GM12878 (cell line): ENCODE measurements around the gene LTN1. TPM values are rescaled to one million over a fixed set of nuclear protein-coding genes. Genes with fewer than 3 reads are reported as not detected.

Experiments
- ATAC-seq: fragments of 200-7000 bp; cut with Tn5 transposase; 3 replicates; pipeline ENCODE4 v1.9.1; 2020; ENCODE audit warnings: mild to moderate bottlenecking, moderate library complexity
- BruUV-seq: library from RNA; stranded (reverse); fragments of 400-500 nt; replicated peaks from 2 replicates; lab custom pipeline; 2021; lab: Mats Ljungman, UMichigan
- CTCF ChIA-PET: fragments of 300-600 bp; sonication (Branson Sonifier 250); formaldehyde crosslinking; extraction: SDS; loops from one replicate; lab custom pipeline; 2021; ENCODE audit warnings: inconsistent platforms; lab: Yijun Ruan, JAX
- POLR2A ChIA-PET: fragments of 350-600 bp; formaldehyde crosslinking; extraction: SDS; loops from one replicate; lab custom pipeline; 2021; ENCODE audit warnings: inconsistent platforms; lab: Charles Lee
- RAD21 ChIA-PET: fragments of 300-600 bp; sonication (Branson Sonifier 250); formaldehyde crosslinking; loops from one replicate; lab custom pipeline; 2023; ENCODE audit warnings: antibody characterized with exemption; ENCODE audit not compliant: unreplicated experiment; lab: Charles Lee
- SMC1A ChIA-PET: fragments of 300-600 bp; sonication (Branson Sonifier 250); formaldehyde crosslinking; loops from one replicate; lab custom pipeline; 2023; ENCODE audit not compliant: unreplicated experiment, uncharacterized antibody; lab: Charles Lee
- DNase-seq: peaks from one replicate; pipeline ENCODE4 v3.0.0-alpha.2; 2011; ENCODE audit warnings: low read depth, low spot score
- FAIRE-seq: peaks from 3 replicates; lab custom pipeline; 2011; peaks lifted over from hg19 to GRCh38; lab: Jason Lieb, UNC
- H2AFZ ChIP-seq: 2 replicates; pipeline ENCODE4 v1.6.0; 2011; ENCODE audit warnings: low read depth, low read length, control low read depth; ENCODE audit not compliant: control insufficient read depth
- H3K27ac ChIP-seq: 2 replicates; pipeline ENCODE4 v1.5.1; 2011; ENCODE audit warnings: control low read depth; ENCODE audit not compliant: control insufficient read depth, insufficient read depth
- H3K27me3 ChIP-seq, 2 experiments: replicated peaks in 1 of 2; 2 replicates each; pipeline versions ENCODE4 v1.6.0 to v1.6.1; 2011; ENCODE audit warnings: low read length in 1 of 2; ENCODE audit not compliant: control insufficient read depth in 2 of 2, insufficient read depth in 2 of 2
- H3K36me3 ChIP-seq, 2 experiments: 2 replicates each; pipeline ENCODE4 v1.5.1; 2011; ENCODE audit warnings: low read length in 1 of 2; ENCODE audit not compliant: control insufficient read depth in 2 of 2, insufficient read depth in 2 of 2
- H3K4me1 ChIP-seq: 2 replicates; pipeline ENCODE4 v1.6.1; 2011; ENCODE audit warnings: mild to moderate bottlenecking, low read length, moderate library complexity, mixed read lengths; ENCODE audit not compliant: control insufficient read depth, insufficient read depth
- H3K4me2 ChIP-seq: 2 replicates; pipeline ENCODE4 v1.6.0; 2011; ENCODE audit warnings: control low read depth; ENCODE audit not compliant: control insufficient read depth, insufficient read depth
- H3K4me3 ChIP-seq: fragments of 200-600 bp; sonication (generic); 2 replicates; pipeline ENCODE4 v1.5.1; 2016
- H3K79me2 ChIP-seq: 2 replicates; pipeline ENCODE4 v1.6.0; 2011; ENCODE audit warnings: low read length; ENCODE audit not compliant: control insufficient read depth, insufficient read depth
- H3K9ac ChIP-seq: 2 replicates; pipeline ENCODE4 v1.8.0; 2011; ENCODE audit warnings: low read length, control low read depth, mixed read lengths; ENCODE audit not compliant: control insufficient read depth, insufficient read depth
- H3K9me3 ChIP-seq: replicated peaks from 3 replicates; pipeline ENCODE4 v1.5.1; 2011; ENCODE audit warnings: mild to moderate bottlenecking, low read length; ENCODE audit not compliant: control insufficient read depth, insufficient read depth
- H4K20me1 ChIP-seq: 2 replicates; pipeline ENCODE4 v1.6.0; 2011; ENCODE audit not compliant: control insufficient read depth, insufficient read depth
- CTCF ChIP-seq, 3 experiments: IDR thresholded peaks in 2 of 3; conservative IDR thresholded peaks in 1 of 3; 2 replicates each; pipeline ENCODE4 v1.5.1; 2011; ENCODE audit warnings: low read depth in 3 of 3, low read length in 3 of 3, mild to moderate bottlenecking in 3 of 3, control low read depth in 2 of 3, moderate library complexity in 2 of 3, inconsistent platforms in 1 of 3, mixed read lengths in 1 of 3; ENCODE audit not compliant: control insufficient read depth in 2 of 3, insufficient read depth in 1 of 3; ENCODE audit errors: extremely low read depth in 1 of 3
- IRF5 ChIP-seq: fragments of 450-650 bp; IDR thresholded peaks from 2 replicates; pipeline ENCODE4 v1.6.1; 2017; ENCODE audit warnings: borderline replicate concordance
- NKRF ChIP-seq: fragments of 450-650 bp; conservative IDR thresholded peaks from 2 replicates; pipeline ENCODE4 v1.6.1; 2017; ENCODE audit warnings: mild to moderate bottlenecking, moderate library complexity
- PAX8 ChIP-seq: fragments of 450-650 bp; IDR thresholded peaks from 2 replicates; pipeline ENCODE4 v1.6.1; 2017; ENCODE audit warnings: mild to moderate bottlenecking, moderate library complexity
- POU2F2 ChIP-seq: IDR thresholded peaks from 3 replicates; pipeline ENCODE4 v1.6.1; 2011; ENCODE audit warnings: low read depth, mild to moderate bottlenecking, low read length, borderline replicate concordance
- RAD21 ChIP-seq: IDR thresholded peaks from 2 replicates; pipeline ENCODE4 v1.6.1; 2011; ENCODE audit warnings: mild to moderate bottlenecking, low read depth, low read length, moderate library complexity; ENCODE audit not compliant: insufficient read depth
- SMAD1 ChIP-seq: fragments of 450-650 bp; IDR thresholded peaks from 2 replicates; pipeline ENCODE4 v1.6.1; 2018; ENCODE audit warnings: mild to moderate bottlenecking, low read depth; ENCODE audit not compliant: partially characterized antibody
- WGBS: methylation state at CpG from one replicate; pipeline ENCODE4 v1.1.6; 2016; ENCODE audit warnings: low lambda C conversion rate; ENCODE audit not compliant: insufficient replicate concordance, insufficient coverage; ENCODE audit errors: missing lambda C conversion rate; 5-methylcytosine and 5-hydroxymethylcytosine counted together
- in situ Hi-C: fragments of 300-500 bp; cut with MboI; formaldehyde crosslinking; loops from 9 replicates; pipeline ENCODE4 v1.14.3; 2018; ENCODE audit warnings: mixed read lengths
- intact Hi-C: fragments of 100-400 bp; cut with micrococcal nuclease; formaldehyde crosslinking; loops from one replicate; pipeline ENCODE4 v1.14.2; 2022; ENCODE audit not compliant: unreplicated experiment
- polyA plus RNA-seq, 11 experiments: library from polyadenylated mRNA; depleted of rRNA in 4 of 11; unstranded in 6 of 11; stranded (reverse) in 5 of 11; fragments of >200 nt; fragmentation: Nextera tagmentation in 4 of 11; fragmentation: Illumina TruSeq in 1 of 11; extraction: Ambion mirVana in 4 of 11; extraction: Trizol in 1 of 11; gene quantifications; 1 replicate in 1 of 11; 2 replicates in 10 of 11; pipeline versions ENCODE4 v1.2.1 to v1.2.3, GENCODE V29; 2011 to 2016; ENCODE audit warnings: inconsistent platforms in 2 of 11, missing spikeins in 2 of 11, low read depth in 1 of 11
- total RNA-seq, 4 experiments: library from RNA; depleted of rRNA in 3 of 4; stranded (reverse); fragments of >200 nt in 3 of 4; fragmentation: Illumina TruSeq in 1 of 4; extraction: Trizol in 1 of 4; gene quantifications; 2 replicates each; pipeline versions ENCODE4 v1.2.1 to v1.2.3, GENCODE V29; 2013 to 2021

LTN1 gene
- total and polyA plus RNA-seq, 10 of the 15 experiments (the other 5 are each of a cell fraction or from before 2014, with no cell fraction given), result 3.5 to 17.3 (median 12.3) TPM

GRCh38 chr21:29025328-29025713 is 32.6 kb upstream of the LTN1 start:
- WGBS, result 2% methylated on average over 6 of the region's 6 CpGs
- ChIA-PET POLR2A (interaction anchor here (0.6 to 4.6 kb wide), 8 partner anchors 18 to 96 kb away, joined by 3 to 22 read pairs (median 7); partner anchors contain the start of genes CCT8 and LTN1), SMC1A (interaction anchor here (0.6 to 3.4 kb wide), 14 partner anchors 8 to 320 kb away, joined by 3 to 14 read pairs (median 5); partner anchors contain the start of genes CCT8 and LTN1), CTCF (interaction anchor here (1.0 to 1.7 kb wide), 4 partner anchors 23 to 348 kb away, joined by 3 to 6 read pairs (median 4); no protein-coding TSS in a partner anchor), RAD21 (interaction anchor here (1.0 to 2.5 kb wide), 9 partner anchors 22 to 351 kb away, joined by 3 to 16 read pairs (median 4); partner anchors contain the start of gene LTN1)
- no peak for DNase-seq
- Histone ChIP-seq H4K20me1 (no peaks in the 10 kb centered on the region), H3K27me3 (no peaks in the 10 kb centered on the region), H2AFZ (peak overlapping the region; percentile 96), H3K27ac (peak overlapping the region; percentile 99), H3K4me1 (no peaks in the 10 kb centered on the region), H3K9me3 (no peaks in the 10 kb centered on the region; the same call in 2 of the 3 replicates), H3K9ac (peak overlapping the region; percentile 92), H3K4me2 (peak overlapping the region; percentile 89), H3K36me3 (peaks cover 0 to 11% of the 10 kb centered on the region in 2 experiments; a peak in 1 of 4 replicates), H3K4me3 (peak overlapping the region; percentile 89), H3K79me2 (peaks cover 41% of the 10 kb centered on the region)
- in situ Hi-C loops (no loop called here), intact Hi-C loops (loop anchor here (2.0 kb wide), 1 partner anchor 33 kb away; the partner anchor contains the start of gene LTN1)
- TF ChIP-seq PAX8 (0 out of 2 replicates have a peak, but pooled peaks have one; percentile 8), POU2F2 (no peak), SMAD1 (no peak), NKRF (0 out of 2 replicates have a peak, but pooled peaks have one; percentile 7), RAD21 (peak; percentile 24; the same call in 1 of the 2 replicates), CTCF (IDR thresholded peaks at IDR 0.05 in 2 of 3, conservative IDR thresholded peaks at IDR 0.05 in 1 of 3; ENCODE audit: control insufficient read depth in 2 of 3, extremely low read depth in 1 of 3, insufficient read depth in 1 of 3, low read depth in 3 of 3, low read length in 3 of 3) (0 out of 6 replicates have a peak, but pooled peaks of 1 of the 3 experiments have one; percentile 4), IRF5 (no peak)
- ATAC-seq, result peak; percentile 9; the same call in 2 of the 3 replicates
- BruUV-seq, result TSS peak; percentile 66
- no peak for FAIRE-seq
